Peyer's patch (tissue), 4 donors: Measurements from ENCODE around the gene IGSF11.

Experiments
- POLR2A ChIP-seq, 2 donors: fragments of 450-650 bp; IDR thresholded peaks; one replicate each; pipeline ENCODE4 v1.5.1; 2017; ENCODE audit warnings: antibody characterized with exemption in 2 of 2, mild to moderate bottlenecking in 2 of 2, moderate library complexity in 2 of 2
- TF ChIP-seq, protein P1 (sequence below), 6 experiments: fragments of 450-650 bp in 4 of 6; fragments of 200-600 bp in 2 of 6; sonication (generic) in 1 of 6; IDR thresholded peaks; one replicate each; pipeline ENCODE4 v1.5.1; 2017 to 2019; ENCODE audit warnings: antibody characterized with exemption in 6 of 6, mild to moderate bottlenecking in 3 of 6, moderate library complexity in 1 of 6

DNA sequence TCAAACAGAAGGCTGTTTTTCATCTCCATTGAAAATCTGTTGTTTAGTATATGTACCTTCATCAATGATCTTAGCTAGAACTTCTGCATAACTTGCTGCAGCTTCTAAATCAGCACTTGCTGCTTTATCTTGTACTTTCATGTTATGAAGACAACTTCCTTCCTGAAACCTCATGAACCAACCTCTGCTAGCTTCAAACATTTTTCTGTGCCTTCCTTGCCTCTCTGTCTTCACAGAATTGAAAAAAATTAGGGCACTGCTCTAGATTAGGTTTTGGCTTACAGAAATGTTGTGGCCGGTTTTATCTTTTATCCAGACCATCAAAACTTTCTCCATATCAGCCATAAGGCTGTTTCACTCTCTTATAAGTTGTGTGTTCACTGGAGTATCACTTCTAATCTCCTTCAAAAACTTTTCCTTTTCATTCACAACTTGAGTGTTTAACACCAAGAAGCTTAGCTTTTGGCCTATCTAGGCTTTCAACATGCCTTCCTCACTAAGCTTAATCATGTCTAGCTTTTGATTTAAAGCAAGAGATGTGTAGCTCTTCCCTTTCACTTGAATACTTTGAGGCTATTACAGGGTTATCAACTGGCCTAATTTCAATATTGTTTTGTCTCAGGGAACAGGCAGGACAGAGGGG lies 78.6 kb downstream of the IGSF11 start:
- TF ChIP-seq POLR2A (IDR thresholded peaks at IDR 0.05), result no peak
- TF ChIP-seq, protein P1, sequence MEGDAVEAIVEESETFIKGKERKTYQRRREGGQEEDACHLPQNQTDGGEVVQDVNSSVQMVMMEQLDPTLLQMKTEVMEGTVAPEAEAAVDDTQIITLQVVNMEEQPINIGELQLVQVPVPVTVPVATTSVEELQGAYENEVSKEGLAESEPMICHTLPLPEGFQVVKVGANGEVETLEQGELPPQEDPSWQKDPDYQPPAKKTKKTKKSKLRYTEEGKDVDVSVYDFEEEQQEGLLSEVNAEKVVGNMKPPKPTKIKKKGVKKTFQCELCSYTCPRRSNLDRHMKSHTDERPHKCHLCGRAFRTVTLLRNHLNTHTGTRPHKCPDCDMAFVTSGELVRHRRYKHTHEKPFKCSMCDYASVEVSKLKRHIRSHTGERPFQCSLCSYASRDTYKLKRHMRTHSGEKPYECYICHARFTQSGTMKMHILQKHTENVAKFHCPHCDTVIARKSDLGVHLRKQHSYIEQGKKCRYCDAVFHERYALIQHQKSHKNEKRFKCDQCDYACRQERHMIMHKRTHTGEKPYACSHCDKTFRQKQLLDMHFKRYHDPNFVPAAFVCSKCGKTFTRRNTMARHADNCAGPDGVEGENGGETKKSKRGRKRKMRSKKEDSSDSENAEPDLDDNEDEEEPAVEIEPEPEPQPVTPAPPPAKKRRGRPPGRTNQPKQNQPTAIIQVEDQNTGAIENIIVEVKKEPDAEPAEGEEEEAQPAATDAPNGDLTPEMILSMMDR (IDR thresholded peaks at IDR 0.05), result no peak
